IMR-90 (cell line): ENCODE results near the gene TBCD.

Experiments
- BHLHE40 ChIP-seq: fragments of 150-350 bp; IDR thresholded peaks from 2 replicates; pipeline ENCODE4 v1.6.1; 2016; ENCODE audit warnings: mild to moderate bottlenecking, low read depth, low read length
- CEBPB ChIP-seq: IDR thresholded peaks from 2 replicates; pipeline ENCODE4 v1.6.1; 2012; ENCODE audit warnings: low read depth, low read length, improper control_type of control experiment
- FOS ChIP-seq: fragments of 150-350 bp; IDR thresholded peaks from 2 replicates; pipeline ENCODE4 v1.6.1; 2016; ENCODE audit warnings: low read depth, low read length
- MAFK ChIP-seq: IDR thresholded peaks from 2 replicates; pipeline ENCODE4 v1.6.1; 2012; ENCODE audit warnings: low read depth, low read length, improper control_type of control experiment
- MAZ ChIP-seq: IDR thresholded peaks from 2 replicates; pipeline ENCODE4 v1.6.1; 2012; ENCODE audit warnings: low read depth, mild to moderate bottlenecking, low read length, improper control_type of control experiment, moderate library complexity, borderline replicate concordance
- MXI1 ChIP-seq: IDR thresholded peaks from 2 replicates; pipeline ENCODE4 v1.6.1; 2012; ENCODE audit warnings: low read depth, mild to moderate bottlenecking, low read length, moderate library complexity, borderline replicate concordance
- POLR2A ChIP-seq: IDR thresholded peaks from 2 replicates; pipeline ENCODE4 v1.6.1; 2012; ENCODE audit warnings: mild to moderate bottlenecking, low read depth, low read length
- RAD21 ChIP-seq: IDR thresholded peaks from 2 replicates; pipeline ENCODE4 v1.6.1; 2012; ENCODE audit warnings: low read length, improper control_type of control experiment
- RCOR1 ChIP-seq: IDR thresholded peaks from 2 replicates; pipeline ENCODE4 v1.6.1; 2012; ENCODE audit warnings: mild to moderate bottlenecking, low read length, improper control_type of control experiment; ENCODE audit not compliant: insufficient replicate concordance
- RFX5 ChIP-seq: IDR thresholded peaks from 2 replicates; pipeline ENCODE4 v1.8.0; 2012; ENCODE audit warnings: low read depth, mild to moderate bottlenecking, low read length, moderate library complexity
- SMC3 ChIP-seq: fragments of 150-350 bp; IDR thresholded peaks from 2 replicates; pipeline ENCODE4 v1.6.1; 2016; ENCODE audit warnings: low read depth, mild to moderate bottlenecking, antibody characterized with exemption, low read length, moderate library complexity
- TF ChIP-seq, protein P1 (sequence below): conservative IDR thresholded peaks from 2 replicates; pipeline ENCODE4 v1.5.1; 2012; ENCODE audit warnings: mild to moderate bottlenecking, low read depth, low read length, improper control_type of control experiment
- TF ChIP-seq, protein P2 (sequence below): fragments of 150-350 bp; IDR thresholded peaks from 2 replicates; pipeline ENCODE4 v1.6.1; 2017; ENCODE audit warnings: mild to moderate bottlenecking, antibody characterized with exemption, low read length, low read depth

DNA sequence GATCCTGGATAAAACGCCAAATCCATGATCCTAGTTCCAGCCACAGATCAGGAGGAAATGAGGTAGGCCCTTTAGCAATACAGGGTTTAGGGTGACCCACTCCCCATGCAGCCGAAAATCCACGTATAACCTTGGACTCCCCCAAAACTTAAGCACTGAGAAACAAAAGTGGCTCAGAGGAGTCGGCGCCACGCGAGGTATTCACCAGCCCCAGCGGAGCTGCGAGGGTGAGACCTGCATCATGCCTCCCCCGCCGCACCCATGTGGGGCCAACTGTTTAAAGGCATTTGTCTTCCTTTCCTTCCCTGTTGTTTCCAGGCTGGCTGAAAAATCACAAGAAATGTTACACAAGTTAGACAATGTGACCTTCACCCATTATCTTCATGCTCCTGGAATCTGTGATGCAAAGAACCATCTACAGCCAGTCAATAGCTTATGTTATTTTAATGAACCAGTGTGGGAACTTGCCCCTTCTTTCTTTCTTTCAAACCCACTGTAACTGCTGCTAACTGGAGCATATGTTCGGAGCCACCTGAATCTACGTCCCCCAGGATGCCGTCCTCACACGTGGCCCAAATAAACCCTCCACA, 229.4 kb downstream of the TBCD start:
- TF ChIP-seq, protein P1, sequence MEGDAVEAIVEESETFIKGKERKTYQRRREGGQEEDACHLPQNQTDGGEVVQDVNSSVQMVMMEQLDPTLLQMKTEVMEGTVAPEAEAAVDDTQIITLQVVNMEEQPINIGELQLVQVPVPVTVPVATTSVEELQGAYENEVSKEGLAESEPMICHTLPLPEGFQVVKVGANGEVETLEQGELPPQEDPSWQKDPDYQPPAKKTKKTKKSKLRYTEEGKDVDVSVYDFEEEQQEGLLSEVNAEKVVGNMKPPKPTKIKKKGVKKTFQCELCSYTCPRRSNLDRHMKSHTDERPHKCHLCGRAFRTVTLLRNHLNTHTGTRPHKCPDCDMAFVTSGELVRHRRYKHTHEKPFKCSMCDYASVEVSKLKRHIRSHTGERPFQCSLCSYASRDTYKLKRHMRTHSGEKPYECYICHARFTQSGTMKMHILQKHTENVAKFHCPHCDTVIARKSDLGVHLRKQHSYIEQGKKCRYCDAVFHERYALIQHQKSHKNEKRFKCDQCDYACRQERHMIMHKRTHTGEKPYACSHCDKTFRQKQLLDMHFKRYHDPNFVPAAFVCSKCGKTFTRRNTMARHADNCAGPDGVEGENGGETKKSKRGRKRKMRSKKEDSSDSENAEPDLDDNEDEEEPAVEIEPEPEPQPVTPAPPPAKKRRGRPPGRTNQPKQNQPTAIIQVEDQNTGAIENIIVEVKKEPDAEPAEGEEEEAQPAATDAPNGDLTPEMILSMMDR, result no peak
- TF ChIP-seq RAD21, result no peak
- no peak for TF ChIP-seq POLR2A
- no peak for TF ChIP-seq RFX5
- TF ChIP-seq MAZ, result no peak
- TF ChIP-seq MXI1, result no peak
- TF ChIP-seq FOS, result no peak
- TF ChIP-seq RCOR1, result no peak
- no peak for TF ChIP-seq CEBPB
- no peak for TF ChIP-seq SMC3
- TF ChIP-seq MAFK, result no peak
- no peak for TF ChIP-seq BHLHE40
- TF ChIP-seq, protein P2, sequence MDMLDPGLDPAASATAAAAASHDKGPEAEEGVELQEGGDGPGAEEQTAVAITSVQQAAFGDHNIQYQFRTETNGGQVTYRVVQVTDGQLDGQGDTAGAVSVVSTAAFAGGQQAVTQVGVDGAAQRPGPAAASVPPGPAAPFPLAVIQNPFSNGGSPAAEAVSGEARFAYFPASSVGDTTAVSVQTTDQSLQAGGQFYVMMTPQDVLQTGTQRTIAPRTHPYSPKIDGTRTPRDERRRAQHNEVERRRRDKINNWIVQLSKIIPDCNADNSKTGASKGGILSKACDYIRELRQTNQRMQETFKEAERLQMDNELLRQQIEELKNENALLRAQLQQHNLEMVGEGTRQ, result no peak
